Neuron (in vitro differentiated cells): ENCODE measurements around the gene HRAS.
"Not testable (repeated sequence)": the region's sequence is repeated elsewhere in the genome, so short reads cannot be mapped to it uniquely, and the experiment has no call there.

Experiments used
- H2AFZ ChIP-seq: one replicate; pipeline ENCODE4 v1.6.1; 2013; ENCODE audit warnings: low read depth, mild to moderate bottlenecking, inconsistent platforms, low read length, moderate library complexity
- H3K27me3 ChIP-seq: one replicate; pipeline ENCODE4 v1.6.1; 2013; ENCODE audit warnings: low read length; ENCODE audit not compliant: insufficient read depth
- H3K36me3 ChIP-seq: one replicate; pipeline ENCODE4 v1.6.1; 2013; ENCODE audit warnings: low read length; ENCODE audit not compliant: insufficient read depth
- H3K4me1 ChIP-seq: one replicate; pipeline ENCODE4 v1.6.1; 2013; ENCODE audit warnings: low read length; ENCODE audit not compliant: insufficient read depth
- H3K4me3 ChIP-seq: 2 replicates; pipeline ENCODE4 v1.5.1; 2013; ENCODE audit warnings: mild to moderate bottlenecking, low read length, moderate library complexity
- H3K9me3 ChIP-seq: one replicate; pipeline ENCODE4 v1.6.1; 2013; ENCODE audit warnings: low read length

The HRAS gene

DNA sequence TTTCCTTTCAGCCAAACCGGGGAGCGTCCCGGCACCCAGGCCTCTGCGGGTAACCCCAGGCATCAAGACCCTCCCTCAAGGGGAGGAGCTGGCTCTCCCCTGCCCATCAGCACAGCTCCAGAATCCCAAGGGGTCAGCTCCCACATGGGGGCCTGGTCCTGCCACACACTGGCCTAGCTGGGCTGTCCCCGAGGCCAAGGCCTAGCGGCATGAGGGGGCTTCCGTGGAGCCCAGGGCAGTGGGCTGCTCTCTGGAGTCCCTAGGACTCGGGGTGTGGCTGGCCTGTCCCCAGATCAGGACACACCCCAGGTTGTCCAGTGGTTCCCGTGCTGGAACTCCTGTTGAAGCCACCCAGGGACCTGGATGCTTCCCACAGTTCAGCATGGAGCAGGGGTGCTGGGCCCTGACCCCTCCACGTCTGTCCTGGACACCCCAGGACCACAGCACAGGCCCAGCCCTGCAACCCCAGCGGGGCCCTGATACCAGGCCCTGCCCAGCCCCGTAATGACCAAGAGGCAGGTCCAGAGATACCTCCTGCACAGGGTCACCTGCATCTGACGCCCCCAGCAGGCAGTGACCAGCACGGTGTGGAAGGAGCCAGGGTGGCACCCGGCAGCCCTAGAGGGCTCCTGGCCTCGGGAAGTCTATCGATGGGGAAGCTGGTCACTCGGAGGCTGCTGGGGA is 5.5 kb downstream of the HRAS start:
- Histone ChIP-seq H3K4me3 (no peak overlapping the region), H3K9me3 (no peaks in the 10 kb centered on the region), H3K27me3 (no peaks in the 10 kb centered on the region), H3K4me1 (peaks cover 8% of the 10 kb centered on the region), H2AFZ (no peak overlapping the region), H3K36me3 (peaks cover 30% of the 10 kb centered on the region)

DNA sequence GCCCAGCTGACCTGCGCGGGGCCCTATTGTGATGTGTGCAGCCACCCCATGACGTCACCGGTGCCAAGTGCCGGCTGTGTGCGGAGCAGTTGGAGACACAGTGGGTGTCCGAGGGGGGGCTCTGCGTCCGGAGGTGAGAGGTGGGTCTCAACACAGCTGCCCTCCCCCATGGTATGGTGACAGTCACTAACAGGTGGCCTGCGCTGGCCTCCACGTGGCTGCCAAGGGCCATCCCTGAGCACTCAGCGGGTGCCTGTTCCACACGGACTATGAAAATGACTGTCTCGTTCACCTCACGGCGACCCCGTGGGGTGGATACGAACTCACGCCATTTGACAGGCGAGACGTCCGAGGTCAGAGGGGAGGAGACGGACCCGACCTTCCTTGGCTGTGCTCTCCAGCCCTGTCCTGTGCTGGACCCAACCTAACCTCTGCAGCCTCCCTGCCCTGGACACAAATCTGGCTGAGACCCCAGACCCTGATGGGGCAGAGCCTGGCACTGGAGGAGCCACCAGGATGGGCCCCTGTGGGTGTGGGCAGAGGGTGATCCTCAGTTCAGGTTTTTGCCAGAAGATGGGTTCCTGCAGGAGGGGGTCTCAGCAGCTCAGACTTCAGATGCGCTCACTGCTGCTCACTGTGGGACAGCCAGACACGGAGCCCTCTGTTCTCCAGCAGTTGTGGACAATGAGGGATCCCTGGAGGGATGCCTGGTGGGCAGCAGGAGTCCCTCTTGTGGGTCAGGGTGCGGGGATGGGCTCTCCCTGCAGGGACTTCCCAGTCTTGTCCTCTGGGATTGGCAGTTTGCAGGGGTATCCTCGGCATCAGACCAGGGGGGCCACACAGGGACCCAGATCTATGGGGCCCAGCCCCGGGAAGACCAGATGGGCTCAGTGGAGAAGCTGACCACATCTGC is 6.3 kb downstream of the HRAS start:
- H3K36me3 ChIP-seq = peaks cover 30% of the 10 kb centered on the region
- H3K4me1 ChIP-seq = peaks cover 2% of the 10 kb centered on the region
- no peak overlapping the region for H2AFZ ChIP-seq
- H3K9me3 ChIP-seq = no peaks in the 10 kb centered on the region
- H3K27me3 ChIP-seq = no peaks in the 10 kb centered on the region
- H3K4me3 ChIP-seq = no peak overlapping the region

DNA sequence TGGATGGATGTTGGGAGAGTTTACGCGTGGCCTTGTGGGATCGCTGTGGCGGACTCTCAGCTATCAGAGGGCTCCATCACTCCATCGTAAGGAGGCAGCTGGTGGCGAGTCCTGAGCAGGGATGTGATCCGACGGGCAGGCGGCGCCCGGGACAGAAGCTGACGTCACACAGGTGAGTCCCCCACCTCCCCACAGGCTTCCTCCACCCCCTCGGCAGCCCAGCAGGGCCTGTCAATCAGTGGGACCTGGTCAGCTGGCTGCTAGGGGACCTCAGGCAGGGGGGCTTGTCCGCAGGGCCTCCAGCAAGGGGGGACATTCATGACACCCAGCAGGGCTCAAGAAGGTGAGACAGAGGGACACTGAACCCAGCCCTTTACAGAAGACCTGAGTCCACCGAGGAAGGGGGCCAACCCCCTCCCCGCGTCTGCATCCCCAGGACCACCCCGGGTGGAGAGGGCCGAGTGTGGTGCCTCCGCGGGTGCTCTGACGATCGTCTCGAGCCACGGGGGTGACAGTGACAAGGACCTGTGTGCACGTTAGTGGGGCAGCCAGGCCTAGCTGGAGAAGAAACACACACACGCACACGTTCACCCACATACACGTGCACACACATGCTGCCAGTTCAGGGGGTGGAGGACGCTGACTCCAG is 7.1 kb downstream of the HRAS start:
- Histone ChIP-seq H3K4me3 (no peak overlapping the region), H3K27me3 (no peaks in the 10 kb centered on the region), H3K36me3 (peaks cover 24% of the 10 kb centered on the region), H2AFZ (no peak overlapping the region), H3K4me1 (no peaks in the 10 kb centered on the region), H3K9me3 (no peaks in the 10 kb centered on the region)

DNA sequence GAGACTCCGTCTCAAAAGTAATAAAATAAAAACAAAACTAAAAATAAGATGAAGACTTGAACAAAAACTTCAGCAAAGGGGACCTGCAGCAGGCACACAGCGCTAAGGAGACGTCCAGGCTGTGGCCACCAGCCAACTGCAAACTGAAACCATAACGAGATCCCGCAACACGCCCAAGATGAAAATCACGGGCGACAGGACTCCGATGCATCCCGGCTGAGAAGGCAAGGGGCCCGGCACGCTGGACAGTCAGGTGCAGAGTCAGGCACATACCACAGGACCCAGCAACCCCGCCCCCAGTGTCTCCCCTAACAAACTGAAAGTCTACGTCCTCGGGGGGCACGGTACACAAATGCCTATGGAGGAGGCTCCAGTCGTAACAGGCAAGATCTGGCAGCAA is 9.2 kb downstream of the HRAS start:
- Histone ChIP-seq H3K9me3 (no peaks in the 10 kb centered on the region), H2AFZ (no peak overlapping the region), H3K36me3 (peaks cover 4% of the 10 kb centered on the region), H3K4me1 (no peaks in the 10 kb centered on the region), H3K4me3 (no peak overlapping the region), H3K27me3 (no peaks in the 10 kb centered on the region)

DNA sequence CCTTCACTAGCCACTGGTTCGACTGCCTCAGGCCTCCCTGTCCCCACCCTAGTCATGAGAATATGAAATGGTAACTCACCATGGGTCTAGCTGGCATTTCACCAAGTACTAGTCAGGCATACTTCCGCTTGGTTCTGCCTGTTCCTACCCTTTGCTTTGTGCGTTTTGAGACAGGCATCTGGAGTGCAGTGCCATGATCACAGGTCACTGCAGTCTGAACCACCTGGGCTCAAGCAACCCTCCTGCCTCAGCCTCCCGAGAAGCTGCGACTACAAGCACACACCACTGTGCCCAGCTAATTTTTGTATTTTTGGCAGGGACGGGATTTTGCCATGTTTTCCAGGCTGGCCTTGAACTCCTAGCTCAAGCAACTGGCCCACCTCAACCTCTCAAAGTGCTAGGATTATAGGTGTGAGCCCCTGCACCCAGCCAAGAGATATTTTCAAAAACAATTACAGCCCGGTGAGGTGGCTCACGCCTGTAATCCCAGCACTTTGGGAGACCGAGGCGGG is 14.1 kb downstream of the HRAS start:
- H3K27me3 ChIP-seq = no peaks in the 10 kb centered on the region
- no peaks in the 10 kb centered on the region for H3K9me3 ChIP-seq
- H2AFZ ChIP-seq = no peak overlapping the region
- H3K36me3 ChIP-seq = no peaks in the 10 kb centered on the region
- no peak overlapping the region for H3K4me3 ChIP-seq
- no peaks in the 10 kb centered on the region for H3K4me1 ChIP-seq

DNA sequence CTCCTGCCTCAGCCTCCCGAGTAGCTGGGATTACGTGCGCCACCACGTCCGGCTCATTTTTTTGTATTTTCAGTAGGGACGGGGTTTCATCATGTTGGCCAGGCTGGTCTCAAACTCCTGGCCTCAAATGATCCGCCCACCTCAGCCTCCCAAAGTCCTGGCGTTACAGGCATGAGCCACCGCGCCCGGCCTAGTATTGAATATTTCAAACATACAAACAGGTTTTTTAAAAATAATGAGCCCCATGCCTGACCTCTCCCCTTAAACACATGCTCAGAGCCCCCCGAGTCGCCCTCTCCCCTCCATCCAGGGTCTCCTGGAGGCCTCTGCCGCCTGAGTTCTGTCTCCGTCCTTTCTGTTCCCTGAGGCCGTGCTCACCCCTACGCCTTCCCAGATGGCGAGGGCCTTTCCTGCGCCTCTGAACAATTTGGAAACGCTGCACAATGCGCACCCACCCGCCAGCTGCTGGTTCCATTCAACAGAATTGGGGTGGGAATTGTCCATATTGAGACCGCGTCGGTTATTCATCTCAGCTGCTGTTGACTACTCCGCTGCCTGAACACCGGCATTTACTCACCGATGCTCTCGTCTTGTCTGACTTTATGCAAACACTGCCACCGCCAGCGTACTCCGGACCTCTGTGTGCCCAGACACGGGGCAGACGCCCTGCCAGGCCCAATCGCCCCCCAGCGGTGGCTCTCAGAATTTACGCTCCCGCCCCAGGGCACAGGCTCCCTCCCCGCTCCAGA is 14.8 kb downstream of the HRAS start:
- no peaks in the 10 kb centered on the region for H3K4me1 ChIP-seq
- no peaks in the 10 kb centered on the region for H3K27me3 ChIP-seq
- no peak overlapping the region for H3K4me3 ChIP-seq
- H3K9me3 ChIP-seq = no peaks in the 10 kb centered on the region
- H2AFZ ChIP-seq = no peak overlapping the region
- no peaks in the 10 kb centered on the region for H3K36me3 ChIP-seq

DNA sequence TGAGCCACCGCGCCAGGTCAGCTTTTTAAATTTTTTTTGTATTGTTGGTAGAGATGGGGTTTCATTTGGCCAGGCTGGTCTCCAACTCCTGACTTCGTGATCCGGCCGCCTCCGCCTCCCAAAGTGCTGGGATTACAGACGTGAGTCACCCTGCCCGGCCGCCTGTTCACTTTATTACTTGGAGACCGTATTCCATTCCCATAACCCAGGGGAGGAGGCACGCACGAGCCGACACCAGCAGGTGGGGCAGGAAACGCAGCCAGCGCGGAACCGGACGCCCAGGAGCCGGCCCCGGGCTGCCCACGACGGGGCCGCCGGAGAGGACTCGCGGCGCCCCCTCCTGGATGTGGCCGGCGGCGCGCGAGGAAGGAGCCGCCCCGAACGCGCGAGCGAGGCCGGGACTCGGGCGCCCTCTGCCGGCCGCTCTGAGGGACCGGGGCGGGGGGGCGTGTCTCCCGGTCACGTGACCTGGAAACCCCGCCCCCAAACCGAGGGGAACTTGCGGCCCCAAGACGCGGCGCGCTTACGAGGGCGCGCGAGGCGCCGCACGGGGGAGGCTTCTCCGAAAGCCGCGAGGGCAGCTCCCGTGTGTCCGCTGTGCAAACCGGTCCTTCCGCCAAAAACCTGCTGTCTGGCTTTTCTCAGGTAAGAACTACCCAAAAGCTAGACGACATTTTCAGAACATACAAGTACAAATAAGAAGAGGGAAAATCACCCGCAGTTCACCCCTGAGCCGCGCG is 16.7 kb downstream of the HRAS start:
- Histone ChIP-seq H3K9me3 (peaks cover 5% of the 10 kb centered on the region), H3K36me3 (peaks cover 9% of the 10 kb centered on the region), H3K4me3 (no peak overlapping the region), H3K4me1 (no peaks in the 10 kb centered on the region), H2AFZ (no peak overlapping the region), H3K27me3 (no peaks in the 10 kb centered on the region)

DNA sequence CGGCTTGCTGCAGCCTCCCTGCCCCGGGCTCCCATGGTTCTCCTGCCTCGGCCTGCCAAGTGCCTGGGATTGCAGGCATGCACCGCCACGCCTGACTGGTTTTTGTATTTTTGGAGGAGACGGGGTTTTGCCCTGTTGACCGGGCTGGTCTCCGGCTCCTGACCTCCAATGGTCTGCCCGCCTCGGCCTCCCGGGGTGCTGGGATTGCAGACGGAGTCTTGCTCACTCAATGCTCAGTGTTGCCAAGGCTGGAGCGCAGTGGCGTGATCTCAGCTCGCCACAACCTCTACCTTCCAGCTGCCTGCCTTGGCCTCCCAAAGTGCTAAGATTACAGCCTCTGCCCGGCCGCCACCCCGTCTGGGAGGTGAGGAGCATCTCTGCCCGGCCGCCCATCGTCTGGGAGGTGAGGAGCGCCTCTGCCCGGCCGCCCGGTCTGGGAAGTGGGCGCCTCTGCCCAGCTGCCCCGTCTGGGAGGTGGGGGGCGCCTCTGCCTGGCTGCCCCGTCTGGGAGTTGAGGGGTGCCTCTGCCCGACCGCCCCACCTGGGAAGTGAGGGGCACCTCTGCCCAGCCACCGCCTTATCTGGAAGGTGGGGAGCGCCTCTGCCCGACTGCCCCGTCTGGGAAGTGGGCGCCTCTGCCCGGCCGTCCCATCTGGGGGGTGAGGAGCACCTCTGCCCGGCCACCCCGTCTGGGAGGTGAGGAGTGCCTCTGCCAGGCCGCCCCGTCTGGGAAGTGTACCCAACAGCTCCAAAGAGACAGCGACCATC is 18.3 kb downstream of the HRAS start:
- H3K4me3 ChIP-seq, H3K9me3 ChIP-seq, H3K4me1 ChIP-seq, H3K36me3 ChIP-seq, H2AFZ ChIP-seq, H3K27me3 ChIP-seq: not testable (repeated sequence)

DNA sequence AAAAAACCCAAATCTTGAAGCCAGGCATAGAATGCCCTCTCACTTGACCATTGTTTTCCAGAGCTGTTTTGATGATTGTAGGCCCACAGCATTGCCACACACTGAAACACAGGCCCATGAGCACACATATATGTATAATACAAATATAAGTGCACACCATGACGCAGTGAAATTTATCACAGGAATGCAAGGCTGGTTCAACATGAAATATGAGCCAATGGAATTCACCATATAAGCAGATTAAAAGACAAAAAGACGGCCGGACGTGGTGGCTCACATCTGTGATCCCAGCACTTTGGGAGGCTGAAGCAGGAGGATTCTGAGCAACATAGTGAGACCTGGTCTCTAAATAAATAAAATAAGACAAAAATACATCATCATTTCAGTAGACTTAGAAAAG is 19.0 kb downstream of the HRAS start:
- no peaks in the 10 kb centered on the region for H3K27me3 ChIP-seq
- H3K9me3 ChIP-seq = peaks cover 5% of the 10 kb centered on the region
- H3K4me3 ChIP-seq = no peak overlapping the region
- no peaks in the 10 kb centered on the region for H3K4me1 ChIP-seq
- H3K36me3 ChIP-seq = peaks cover 9% of the 10 kb centered on the region
- H2AFZ ChIP-seq = no peak overlapping the region

DNA sequence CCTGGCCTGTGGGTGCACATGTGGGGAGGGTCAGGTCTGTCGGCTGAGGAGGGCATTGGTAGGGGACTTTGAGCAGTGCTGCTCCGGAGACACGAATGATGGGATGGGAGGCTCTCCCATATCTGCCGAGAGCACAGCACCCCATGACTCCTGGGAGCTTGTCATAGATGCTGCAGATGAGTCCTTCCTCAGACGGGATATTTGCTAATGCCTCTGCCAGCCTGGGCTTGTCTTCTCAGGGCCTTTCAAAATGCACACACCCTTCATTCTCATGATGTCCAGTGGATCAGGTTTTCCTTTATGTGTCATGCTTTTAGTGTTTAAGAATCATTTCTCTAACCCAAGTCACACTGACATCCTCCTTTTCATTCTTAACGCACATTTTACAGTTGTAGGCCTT is 20.2 kb downstream of the HRAS start:
- Histone ChIP-seq H3K4me3 (no peak overlapping the region), H3K36me3 (peaks cover 9% of the 10 kb centered on the region), H2AFZ (no peak overlapping the region), H3K27me3 (no peaks in the 10 kb centered on the region), H3K9me3 (peaks cover 5% of the 10 kb centered on the region), H3K4me1 (no peaks in the 10 kb centered on the region)

DNA sequence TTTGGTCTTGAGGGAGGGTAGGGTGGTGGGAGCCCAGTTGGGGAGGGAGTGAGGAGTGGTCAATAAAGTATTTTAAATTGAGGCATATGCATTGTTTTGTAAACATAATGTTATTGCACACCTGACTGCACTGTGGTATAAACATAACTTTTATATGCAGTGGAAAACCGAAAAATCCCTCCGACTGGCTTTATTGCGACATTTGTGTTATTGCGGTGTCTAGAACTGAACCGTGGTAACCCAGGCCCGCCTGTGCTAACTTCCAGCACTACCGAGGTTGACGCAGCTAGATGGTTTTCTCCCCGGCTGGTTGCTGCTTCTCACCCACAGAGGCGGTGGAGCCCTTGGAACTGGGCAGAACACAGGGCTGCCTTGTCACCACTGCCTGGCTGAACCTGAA is 20.8 kb downstream of the HRAS start:
- Histone ChIP-seq H2AFZ (no peak overlapping the region), H3K4me1 (no peaks in the 10 kb centered on the region), H3K27me3 (no peaks in the 10 kb centered on the region), H3K9me3 (peaks cover 5% of the 10 kb centered on the region), H3K36me3 (peaks cover 14% of the 10 kb centered on the region), H3K4me3 (no peak overlapping the region)
